Thyroid gland (tissue), 4 donors: ENCODE data around the gene TNS3.

ENCODE experiments used
- POLR2A ChIP-seq, 2 donors: fragments of 450-650 bp; IDR thresholded peaks; one replicate each; pipeline ENCODE4 v1.6.1; 2017; ENCODE audit warnings: antibody characterized with exemption in 2 of 2, mild to moderate bottlenecking in 2 of 2, moderate library complexity in 1 of 2
- TF ChIP-seq, protein P1 (sequence below), 6 experiments: fragments of 200-600 bp in 3 of 6; fragments of 450-650 bp in 3 of 6; sonication (generic) in 3 of 6; IDR thresholded peaks; one replicate each; pipeline ENCODE4 v1.5.1; 2016 to 2019; ENCODE audit warnings: antibody characterized with exemption in 6 of 6, mild to moderate bottlenecking in 2 of 6, inconsistent platforms in 1 of 6, moderate library complexity in 1 of 6

- TF ChIP-seq POLR2A (IDR thresholded peaks at IDR 0.05): no peak
- TF ChIP-seq, protein P1, sequence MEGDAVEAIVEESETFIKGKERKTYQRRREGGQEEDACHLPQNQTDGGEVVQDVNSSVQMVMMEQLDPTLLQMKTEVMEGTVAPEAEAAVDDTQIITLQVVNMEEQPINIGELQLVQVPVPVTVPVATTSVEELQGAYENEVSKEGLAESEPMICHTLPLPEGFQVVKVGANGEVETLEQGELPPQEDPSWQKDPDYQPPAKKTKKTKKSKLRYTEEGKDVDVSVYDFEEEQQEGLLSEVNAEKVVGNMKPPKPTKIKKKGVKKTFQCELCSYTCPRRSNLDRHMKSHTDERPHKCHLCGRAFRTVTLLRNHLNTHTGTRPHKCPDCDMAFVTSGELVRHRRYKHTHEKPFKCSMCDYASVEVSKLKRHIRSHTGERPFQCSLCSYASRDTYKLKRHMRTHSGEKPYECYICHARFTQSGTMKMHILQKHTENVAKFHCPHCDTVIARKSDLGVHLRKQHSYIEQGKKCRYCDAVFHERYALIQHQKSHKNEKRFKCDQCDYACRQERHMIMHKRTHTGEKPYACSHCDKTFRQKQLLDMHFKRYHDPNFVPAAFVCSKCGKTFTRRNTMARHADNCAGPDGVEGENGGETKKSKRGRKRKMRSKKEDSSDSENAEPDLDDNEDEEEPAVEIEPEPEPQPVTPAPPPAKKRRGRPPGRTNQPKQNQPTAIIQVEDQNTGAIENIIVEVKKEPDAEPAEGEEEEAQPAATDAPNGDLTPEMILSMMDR (IDR thresholded peaks at IDR 0.05): no peak
These were observed 134.9 kb downstream of the TNS3 start for GRCh38 chr7:47446871-47447466.
